Lung (tissue), 12 donors: Measurements from ENCODE around the gene MCM9. TPM values are rescaled to one million over a fixed set of nuclear protein-coding genes. Genes with fewer than 3 reads are reported as not detected.
"Not testable (repeated sequence)": the region's sequence is repeated elsewhere in the genome, so short reads cannot be mapped to it uniquely, and the experiment has no call there.

Experiments used
- ATAC-seq: fragments of 200-7000 bp; cut with Tn5 transposase; one replicate; pipeline ENCODE4 v1.9.1; 2020; ENCODE audit warnings: moderate number of reproducible peaks; ENCODE audit not compliant: insufficient read depth, low FRiP score
- DNase-seq, 3 donors: peaks; one replicate each; pipeline ENCODE4 v3.0.0-alpha.2; 2013 to 2017
- H3K27ac ChIP-seq, 2 donors: one replicate each; pipeline ENCODE4 v1.5.1; 2013; ENCODE audit warnings: mild to moderate bottlenecking in 2 of 2, moderate library complexity in 2 of 2, control low read depth in 1 of 2, inconsistent platforms in 1 of 2, low read depth in 1 of 2, low read length in 1 of 2
- H3K27me3 ChIP-seq, 3 donors: one replicate each; pipeline ENCODE4 v1.5.1; 2013; ENCODE audit warnings: low read length in 2 of 3; ENCODE audit not compliant: control insufficient read depth in 3 of 3, insufficient read depth in 3 of 3
- H3K36me3 ChIP-seq, 4 donors: one replicate each; pipeline ENCODE4 v1.5.1; 2013; ENCODE audit warnings: low read length in 4 of 4, mild to moderate bottlenecking in 1 of 4, moderate library complexity in 1 of 4; ENCODE audit not compliant: control insufficient read depth in 4 of 4, insufficient read depth in 4 of 4
- H3K4me1 ChIP-seq, 5 donors: one replicate each; pipeline ENCODE4 v1.5.1; 2013; ENCODE audit warnings: low read length in 5 of 5, mild to moderate bottlenecking in 2 of 5, moderate library complexity in 1 of 5; ENCODE audit not compliant: control insufficient read depth in 5 of 5, insufficient read depth in 5 of 5
- H3K4me3 ChIP-seq: one replicate; pipeline ENCODE4 v1.5.1; 2013; ENCODE audit warnings: mild to moderate bottlenecking, control low read depth, moderate library complexity
- H3K9ac ChIP-seq, 2 donors: one replicate each; pipeline ENCODE4 v1.5.1; 2013; ENCODE audit warnings: low read length in 2 of 2, control low read depth in 1 of 2; ENCODE audit not compliant: insufficient read depth in 1 of 2
- H3K9me3 ChIP-seq, 4 donors: one replicate each; pipeline ENCODE4 v1.5.1; 2013; ENCODE audit warnings: low read length in 3 of 4, mild to moderate bottlenecking in 1 of 4, moderate library complexity in 1 of 4; ENCODE audit not compliant: control insufficient read depth in 4 of 4, insufficient read depth in 3 of 4
- WGBS, 2 donors: extraction: QIAGEN DNeasy Blood & Tissue Kit; methylation state at CpG; one replicate each; pipeline ENCODE4 v1.1.7; 2013; 5-methylcytosine and 5-hydroxymethylcytosine counted together
- polyA plus RNA-seq, 2 donors: library from polyadenylated mRNA; stranded (reverse); fragments of 200-250 nt; gene quantifications; one replicate each; pipeline ENCODE4 v1.2.1, GENCODE V29; 2013
- total RNA-seq, 2 donors: library from RNA; depleted of rRNA in 1 of 2; stranded (reverse); fragments of >200 nt in 1 of 2; gene quantifications; one replicate each; pipeline ENCODE4 v1.2.1, GENCODE V29; 2014 to 2021
- TF ChIP-seq, protein P1 (sequence below): IDR thresholded peaks from 2 replicates; pipeline ENCODE4 v1.5.1; 2012; ENCODE audit warnings: mild to moderate bottlenecking; ENCODE audit errors: control extremely low read depth, extremely low read depth
- donor health status: control.
- donor health status: control.
- donor health status: Bipolar disorder and iron deficiency.
- donor health status: healthy.
- donor health status: DM: yes; HTN: yes; CAD: no.

The MCM9 gene
- total and polyA plus RNA-seq, 4 donors, result 4.8 to 28.6 (median 12.0) TPM

DNA sequence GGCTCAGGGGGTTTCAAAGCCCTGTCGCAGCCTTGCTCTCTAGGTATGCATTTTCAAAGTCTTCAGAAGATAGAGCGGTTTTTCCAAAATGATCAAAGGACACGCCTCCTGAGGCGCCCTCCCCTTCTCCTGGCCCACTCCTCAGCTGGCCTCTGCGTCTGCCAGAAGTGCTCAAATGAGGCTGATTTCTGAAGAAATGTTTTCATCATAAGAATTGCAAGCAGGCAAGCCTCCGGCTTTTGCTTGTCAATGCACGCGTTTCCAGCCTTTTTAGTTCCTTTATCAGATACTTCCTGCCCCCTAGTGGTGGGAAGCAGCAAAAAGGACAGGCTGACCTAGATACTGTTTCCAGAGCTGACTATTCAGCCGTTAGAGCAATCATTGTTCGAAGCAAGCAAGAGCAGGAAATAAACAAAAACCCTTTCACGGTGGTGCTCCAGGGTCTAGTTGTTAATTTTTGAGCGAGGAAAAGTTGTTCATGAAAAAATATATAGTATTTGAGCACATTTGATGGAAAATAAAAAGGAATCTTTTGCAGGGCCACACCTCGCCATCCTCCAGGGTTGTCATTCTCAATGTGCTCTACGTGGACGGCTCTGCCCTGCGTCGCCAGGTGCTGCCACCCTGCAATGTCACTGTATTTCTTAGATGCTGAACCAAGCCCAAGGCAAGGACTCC lies 134.4 kb downstream of the MCM9 start:
- H3K4me1 ChIP-seq, result peaks cover 0 to 1% (median 0%) of the 10 kb centered on the region in 5 donors
- ATAC-seq, result peak; percentile 77
- TF ChIP-seq, protein P1, sequence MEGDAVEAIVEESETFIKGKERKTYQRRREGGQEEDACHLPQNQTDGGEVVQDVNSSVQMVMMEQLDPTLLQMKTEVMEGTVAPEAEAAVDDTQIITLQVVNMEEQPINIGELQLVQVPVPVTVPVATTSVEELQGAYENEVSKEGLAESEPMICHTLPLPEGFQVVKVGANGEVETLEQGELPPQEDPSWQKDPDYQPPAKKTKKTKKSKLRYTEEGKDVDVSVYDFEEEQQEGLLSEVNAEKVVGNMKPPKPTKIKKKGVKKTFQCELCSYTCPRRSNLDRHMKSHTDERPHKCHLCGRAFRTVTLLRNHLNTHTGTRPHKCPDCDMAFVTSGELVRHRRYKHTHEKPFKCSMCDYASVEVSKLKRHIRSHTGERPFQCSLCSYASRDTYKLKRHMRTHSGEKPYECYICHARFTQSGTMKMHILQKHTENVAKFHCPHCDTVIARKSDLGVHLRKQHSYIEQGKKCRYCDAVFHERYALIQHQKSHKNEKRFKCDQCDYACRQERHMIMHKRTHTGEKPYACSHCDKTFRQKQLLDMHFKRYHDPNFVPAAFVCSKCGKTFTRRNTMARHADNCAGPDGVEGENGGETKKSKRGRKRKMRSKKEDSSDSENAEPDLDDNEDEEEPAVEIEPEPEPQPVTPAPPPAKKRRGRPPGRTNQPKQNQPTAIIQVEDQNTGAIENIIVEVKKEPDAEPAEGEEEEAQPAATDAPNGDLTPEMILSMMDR, result peak; percentile 88
- no peak overlapping the region for H3K4me3 ChIP-seq
- no peak overlapping the region for H3K9ac ChIP-seq
- H3K27ac ChIP-seq, result no peak overlapping the region
- peak; percentile 88 to 96 (median 96) for DNase-seq
- no peaks in the 10 kb centered on the region for H3K9me3 ChIP-seq
- H3K36me3 ChIP-seq, result no peaks in the 10 kb centered on the region
- no peaks in the 10 kb centered on the region for H3K27me3 ChIP-seq
- WGBS, 2 donors, result 26% methylated on average over 17 of the region's 17 CpGs

DNA sequence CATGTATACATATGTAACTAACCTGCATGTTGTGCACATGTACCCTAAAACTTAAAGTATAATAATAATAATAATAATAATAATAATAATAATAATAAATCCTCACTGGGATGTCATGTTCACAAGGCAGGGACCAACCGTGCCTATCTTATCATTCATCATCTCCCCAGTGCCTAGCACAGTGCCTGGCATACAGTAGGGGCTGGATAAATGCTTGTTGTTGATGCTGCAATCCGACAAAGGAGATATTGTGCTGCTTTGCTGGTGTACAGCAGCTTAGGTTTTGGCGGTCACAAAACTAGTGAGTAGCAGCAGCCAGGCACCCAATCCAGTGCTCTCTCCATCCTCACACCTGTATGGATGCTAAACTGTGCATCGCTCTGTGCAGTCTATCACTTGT lies 135.1 kb downstream of the MCM9 start:
- H3K27ac ChIP-seq, result no peak overlapping the region
- H3K9ac ChIP-seq, result no peak overlapping the region
- no peaks in the 10 kb centered on the region for H3K36me3 ChIP-seq
- H3K9me3 ChIP-seq, result no peaks in the 10 kb centered on the region
- DNase-seq (no peak), ATAC-seq (no peak)
- H3K4me1 ChIP-seq, result peaks cover 0 to 1% (median 0%) of the 10 kb centered on the region in 5 donors
- no peaks in the 10 kb centered on the region for H3K27me3 ChIP-seq
- TF ChIP-seq, protein P1, result no peak
- H3K4me3 ChIP-seq, result no peak overlapping the region
- WGBS, 2 donors, result 92 to 97% methylated on average over 4 of the region's 4 CpGs

DNA sequence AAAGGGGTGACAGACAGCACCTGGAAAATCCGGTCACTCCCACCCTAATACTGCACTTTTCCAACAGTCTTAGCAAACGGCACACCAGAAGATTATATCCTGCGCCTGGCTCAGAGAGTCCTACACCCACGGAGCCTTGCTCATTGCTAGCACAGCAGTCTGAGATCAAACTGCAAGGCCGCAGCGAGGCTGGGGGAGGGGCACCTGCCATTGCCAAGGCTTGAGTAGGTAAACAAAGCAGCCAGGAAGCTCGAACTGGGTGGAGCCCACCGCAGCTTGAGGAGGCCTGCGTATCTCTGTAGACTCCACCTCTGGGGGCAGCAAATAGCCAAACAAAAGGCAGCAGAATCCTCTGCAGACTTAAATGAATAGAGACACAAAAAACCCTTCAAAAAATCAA lies 138.4 kb downstream of the MCM9 start:
- not testable (repeated sequence) for H3K9ac ChIP-seq, H3K27ac ChIP-seq, H3K4me1 ChIP-seq, H3K4me3 ChIP-seq, ATAC-seq, H3K27me3 ChIP-seq, DNase-seq, H3K9me3 ChIP-seq, H3K36me3 ChIP-seq
- 61 to 77% methylated on average over 9 of the region's 9 CpGs for WGBS, 2 donors

DNA sequence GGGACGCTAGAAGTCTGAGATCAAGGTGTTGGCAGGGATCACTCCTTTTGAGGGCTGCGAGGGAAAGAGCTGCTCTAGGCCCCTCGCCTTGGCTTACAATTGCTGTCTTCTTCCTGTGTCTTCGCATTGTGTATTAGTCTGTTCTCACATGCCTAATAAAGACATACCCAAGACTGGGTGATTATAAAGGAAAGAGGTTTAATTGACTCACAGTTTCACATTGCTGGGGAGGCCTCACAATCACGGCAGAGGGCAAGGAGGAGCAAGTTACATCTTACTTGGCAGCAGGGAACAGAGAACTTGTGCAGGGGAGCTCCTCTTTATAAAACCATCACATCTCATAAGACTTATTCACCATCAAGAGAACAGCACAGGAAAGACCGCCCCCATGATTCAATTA lies 143.5 kb downstream of the MCM9 start:
- H3K36me3 ChIP-seq, result no peaks in the 10 kb centered on the region
- DNase-seq, result no peak
- no peak overlapping the region for H3K9ac ChIP-seq
- 84 to 96% methylated on average over 6 of the region's 6 CpGs for WGBS, 2 donors
- ATAC-seq, result no peak
- H3K27ac ChIP-seq, result no peak overlapping the region
- no peaks in the 10 kb centered on the region for H3K9me3 ChIP-seq
- H3K4me3 ChIP-seq, result no peak overlapping the region
- TF ChIP-seq, protein P1, result no peak
- H3K4me1 ChIP-seq, result peaks cover 0 to 12% (median 5%) of the 10 kb centered on the region in 5 donors
- H3K27me3 ChIP-seq, result no peaks in the 10 kb centered on the region
